K562 (cell line): ENCODE results near the gene CNIH3.

ENCODE experiments used
- POLR2A ChIP-seq: fragments of 450-650 bp; conservative IDR thresholded peaks from 2 replicates; pipeline ENCODE4 v1.6.1; 2016
- POLR2AphosphoS5 ChIP-seq: IDR thresholded peaks from 2 replicates; pipeline ENCODE4 v1.6.1; 2011; ENCODE audit warnings: mild to moderate bottlenecking, low read depth, low read length, moderate library complexity; ENCODE audit not compliant: control insufficient read depth, insufficient read depth
- RCOR1 ChIP-seq, 2 experiments: IDR thresholded peaks; 2 replicates each; pipeline ENCODE4 v1.6.1; 2012; ENCODE audit warnings: low read depth in 2 of 2, low read length in 2 of 2, borderline replicate concordance in 1 of 2, improper control_type of control experiment in 1 of 2
- SREBF2 ChIP-seq: sonication (generic); formaldehyde crosslinking; IDR thresholded peaks from 2 replicates; pipeline ENCODE4 v1.4.0; 2020; ENCODE audit warnings: mild to moderate bottlenecking, missing genetic modification reagents
- SRF ChIP-seq, 2 experiments: fragments of 250-450, 450-650 bp in 1 of 2; sonication (Bioruptor Pico) in 1 of 2; sonication (generic) in 1 of 2; formaldehyde crosslinking; IDR thresholded peaks; 2 replicates each; pipeline versions ENCODE4 v1.5.0 to v1.5.1; 2020 to 2022; ENCODE audit warnings: mild to moderate bottlenecking in 1 of 2, missing genetic modification reagents in 1 of 2
- ZNF668 ChIP-seq: fragments of 250-450 bp; sonication (Bioruptor Pico); IDR thresholded peaks from 2 replicates; pipeline ENCODE4 v1.8.0; 2022; ENCODE audit warnings: mild to moderate bottlenecking, inconsistent platforms
- ZNF75A ChIP-seq: fragments of 450-650 bp; formaldehyde crosslinking; IDR thresholded peaks from 2 replicates; pipeline ENCODE4 v1.4.0; 2020; ENCODE audit warnings: mild to moderate bottlenecking
- ZNF778 ChIP-seq: fragments of 450-650 bp; formaldehyde crosslinking; IDR thresholded peaks from 2 replicates; pipeline ENCODE4 v1.4.0; 2020; ENCODE audit warnings: mild to moderate bottlenecking, moderate library complexity
- TF ChIP-seq, protein P1 (sequence below): sonication (generic); formaldehyde crosslinking; IDR thresholded peaks from 2 replicates; pipeline ENCODE4 v1.5.0; 2020; ENCODE audit warnings: missing genetic modification reagents
- TF ChIP-seq, protein P2 (sequence below): sonication (generic); formaldehyde crosslinking; IDR thresholded peaks from 2 replicates; pipeline ENCODE4 v1.9.0; 2022; ENCODE audit warnings: mild to moderate bottlenecking, missing genetic modification reagents
- TF ChIP-seq, protein P3 (sequence below): fragments of 250-450 bp; sonication (Bioruptor Pico); IDR thresholded peaks from 2 replicates; pipeline ENCODE4 v1.5.0; 2022; ENCODE audit warnings: mild to moderate bottlenecking
- TF ChIP-seq, protein P4 (sequence below), 3 experiments: IDR thresholded peaks in 2 of 3; conservative IDR thresholded peaks in 1 of 3; 2 replicates each; pipeline ENCODE4 v1.5.1; 2011 to 2012; ENCODE audit warnings: low read length in 3 of 3, mild to moderate bottlenecking in 3 of 3, control low read depth in 2 of 3, improper control_type of control experiment in 1 of 3, inconsistent platforms in 1 of 3, low read depth in 1 of 3, mixed read lengths in 1 of 3, moderate library complexity in 1 of 3; ENCODE audit not compliant: insufficient read depth in 2 of 3
- TF ChIP-seq, protein P5 (sequence below): fragments of 250-450 bp; sonication (Bioruptor Pico); IDR thresholded peaks from 2 replicates; pipeline ENCODE4 v1.4.0; 2020; ENCODE audit warnings: mild to moderate bottlenecking, moderate library complexity

DNA sequence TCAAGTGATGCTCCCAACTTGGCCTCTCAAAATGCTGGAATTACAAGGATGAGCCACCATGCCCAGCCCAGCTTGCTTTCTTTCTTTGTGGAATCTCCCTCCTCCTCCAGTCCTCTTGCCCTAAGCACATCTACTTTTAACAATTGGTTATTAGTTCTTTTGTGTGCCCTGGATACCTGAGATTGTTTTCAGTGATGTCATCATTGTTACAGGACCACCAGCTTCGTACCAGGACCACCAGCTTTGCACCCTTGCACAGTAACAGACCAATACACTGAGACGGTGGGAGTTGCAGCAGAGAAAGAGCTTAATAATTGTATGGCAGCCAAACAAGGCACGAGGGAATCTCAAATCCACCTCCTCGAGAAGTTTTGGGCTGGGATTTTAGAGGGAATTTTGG lies 71.3 kb downstream of the CNIH3 start:
- TF ChIP-seq, protein P1, sequence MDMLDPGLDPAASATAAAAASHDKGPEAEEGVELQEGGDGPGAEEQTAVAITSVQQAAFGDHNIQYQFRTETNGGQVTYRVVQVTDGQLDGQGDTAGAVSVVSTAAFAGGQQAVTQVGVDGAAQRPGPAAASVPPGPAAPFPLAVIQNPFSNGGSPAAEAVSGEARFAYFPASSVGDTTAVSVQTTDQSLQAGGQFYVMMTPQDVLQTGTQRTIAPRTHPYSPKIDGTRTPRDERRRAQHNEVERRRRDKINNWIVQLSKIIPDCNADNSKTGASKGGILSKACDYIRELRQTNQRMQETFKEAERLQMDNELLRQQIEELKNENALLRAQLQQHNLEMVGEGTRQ (CRISPR knock-in tag) = no peak
- TF ChIP-seq ZNF668 (CRISPR knock-in tag) (no peak), ZNF75A (no peak), ZNF778 (CRISPR knock-in tag) (no peak), POLR2A (no peak), SREBF2 (CRISPR knock-in tag) (no peak), POLR2AphosphoS5 (no peak), SRF (CRISPR knock-in tag; IDR thresholded peaks at IDR 0.05) (no peak), RCOR1 (IDR thresholded peaks at IDR 0.05; ENCODE audit: borderline replicate concordance in 1 of 2, low read depth in 2 of 2, low read length in 2 of 2) (no peak)
- TF ChIP-seq, protein P2, sequence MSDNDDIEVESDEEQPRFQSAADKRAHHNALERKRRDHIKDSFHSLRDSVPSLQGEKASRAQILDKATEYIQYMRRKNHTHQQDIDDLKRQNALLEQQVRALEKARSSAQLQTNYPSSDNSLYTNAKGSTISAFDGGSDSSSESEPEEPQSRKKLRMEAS (CRISPR knock-in tag) = no peak
- TF ChIP-seq, protein P3, sequence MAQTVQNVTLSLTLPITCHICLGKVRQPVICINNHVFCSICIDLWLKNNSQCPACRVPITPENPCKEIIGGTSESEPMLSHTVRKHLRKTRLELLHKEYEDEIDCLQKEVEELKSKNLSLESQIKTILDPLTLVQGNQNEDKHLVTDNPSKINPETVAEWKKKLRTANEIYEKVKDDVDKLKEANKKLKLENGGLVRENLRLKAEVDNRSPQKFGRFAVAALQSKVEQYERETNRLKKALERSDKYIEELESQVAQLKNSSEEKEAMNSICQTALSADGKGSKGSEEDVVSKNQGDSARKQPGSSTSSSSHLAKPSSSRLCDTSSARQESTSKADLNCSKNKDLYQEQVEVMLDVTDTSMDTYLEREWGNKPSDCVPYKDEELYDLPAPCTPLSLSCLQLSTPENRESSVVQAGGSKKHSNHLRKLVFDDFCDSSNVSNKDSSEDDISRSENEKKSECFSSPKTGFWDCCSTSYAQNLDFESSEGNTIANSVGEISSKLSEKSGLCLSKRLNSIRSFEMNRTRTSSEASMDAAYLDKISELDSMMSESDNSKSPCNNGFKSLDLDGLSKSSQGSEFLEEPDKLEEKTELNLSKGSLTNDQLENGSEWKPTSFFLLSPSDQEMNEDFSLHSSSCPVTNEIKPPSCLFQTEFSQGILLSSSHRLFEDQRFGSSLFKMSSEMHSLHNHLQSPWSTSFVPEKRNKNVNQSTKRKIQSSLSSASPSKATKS (CRISPR knock-in tag) = no peak
- TF ChIP-seq, protein P4, sequence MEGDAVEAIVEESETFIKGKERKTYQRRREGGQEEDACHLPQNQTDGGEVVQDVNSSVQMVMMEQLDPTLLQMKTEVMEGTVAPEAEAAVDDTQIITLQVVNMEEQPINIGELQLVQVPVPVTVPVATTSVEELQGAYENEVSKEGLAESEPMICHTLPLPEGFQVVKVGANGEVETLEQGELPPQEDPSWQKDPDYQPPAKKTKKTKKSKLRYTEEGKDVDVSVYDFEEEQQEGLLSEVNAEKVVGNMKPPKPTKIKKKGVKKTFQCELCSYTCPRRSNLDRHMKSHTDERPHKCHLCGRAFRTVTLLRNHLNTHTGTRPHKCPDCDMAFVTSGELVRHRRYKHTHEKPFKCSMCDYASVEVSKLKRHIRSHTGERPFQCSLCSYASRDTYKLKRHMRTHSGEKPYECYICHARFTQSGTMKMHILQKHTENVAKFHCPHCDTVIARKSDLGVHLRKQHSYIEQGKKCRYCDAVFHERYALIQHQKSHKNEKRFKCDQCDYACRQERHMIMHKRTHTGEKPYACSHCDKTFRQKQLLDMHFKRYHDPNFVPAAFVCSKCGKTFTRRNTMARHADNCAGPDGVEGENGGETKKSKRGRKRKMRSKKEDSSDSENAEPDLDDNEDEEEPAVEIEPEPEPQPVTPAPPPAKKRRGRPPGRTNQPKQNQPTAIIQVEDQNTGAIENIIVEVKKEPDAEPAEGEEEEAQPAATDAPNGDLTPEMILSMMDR (IDR thresholded peaks at IDR 0.05 in 2 of 3, conservative IDR thresholded peaks at IDR 0.05 in 1 of 3; ENCODE audit: insufficient read depth in 2 of 3, low read depth in 1 of 3, low read length in 3 of 3) = no peak
- TF ChIP-seq, protein P5, sequence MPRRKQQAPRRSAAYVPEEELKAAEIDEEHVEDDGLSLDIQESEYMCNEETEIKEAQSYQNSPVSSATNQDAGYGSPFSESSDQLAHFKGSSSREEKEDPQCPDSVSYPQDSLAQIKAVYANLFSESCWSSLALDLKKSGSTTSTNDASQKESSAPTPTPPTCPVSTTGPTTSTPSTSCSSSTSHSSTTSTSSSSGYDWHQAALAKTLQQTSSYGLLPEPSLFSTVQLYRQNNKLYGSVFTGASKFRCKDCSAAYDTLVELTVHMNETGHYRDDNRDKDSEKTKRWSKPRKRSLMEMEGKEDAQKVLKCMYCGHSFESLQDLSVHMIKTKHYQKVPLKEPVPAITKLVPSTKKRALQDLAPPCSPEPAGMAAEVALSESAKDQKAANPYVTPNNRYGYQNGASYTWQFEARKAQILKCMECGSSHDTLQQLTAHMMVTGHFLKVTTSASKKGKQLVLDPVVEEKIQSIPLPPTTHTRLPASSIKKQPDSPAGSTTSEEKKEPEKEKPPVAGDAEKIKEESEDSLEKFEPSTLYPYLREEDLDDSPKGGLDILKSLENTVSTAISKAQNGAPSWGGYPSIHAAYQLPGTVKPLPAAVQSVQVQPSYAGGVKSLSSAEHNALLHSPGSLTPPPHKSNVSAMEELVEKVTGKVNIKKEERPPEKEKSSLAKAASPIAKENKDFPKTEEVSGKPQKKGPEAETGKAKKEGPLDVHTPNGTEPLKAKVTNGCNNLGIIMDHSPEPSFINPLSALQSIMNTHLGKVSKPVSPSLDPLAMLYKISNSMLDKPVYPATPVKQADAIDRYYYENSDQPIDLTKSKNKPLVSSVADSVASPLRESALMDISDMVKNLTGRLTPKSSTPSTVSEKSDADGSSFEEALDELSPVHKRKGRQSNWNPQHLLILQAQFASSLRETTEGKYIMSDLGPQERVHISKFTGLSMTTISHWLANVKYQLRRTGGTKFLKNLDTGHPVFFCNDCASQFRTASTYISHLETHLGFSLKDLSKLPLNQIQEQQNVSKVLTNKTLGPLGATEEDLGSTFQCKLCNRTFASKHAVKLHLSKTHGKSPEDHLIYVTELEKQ = no peak
